H1 (cell line): ENCODE measurements around the gene NDUFB6. TPM values are rescaled to one million over a fixed set of nuclear protein-coding genes. Genes with fewer than 3 reads are reported as not detected.

ENCODE experiments used
- CTCF ChIA-PET: fragments of 300-600 bp; sonication (Branson Sonifier 250); formaldehyde crosslinking; loops from one replicate; lab custom pipeline; 2021; ENCODE audit not compliant: partially characterized antibody; lab: Charles Lee
- POLR2A ChIA-PET: fragments of 300-600 bp; sonication (Branson Sonifier 250); formaldehyde crosslinking; loops from one replicate; lab custom pipeline; 2021; ENCODE audit warnings: inconsistent platforms; ENCODE audit not compliant: partially characterized antibody; lab: Charles Lee
- DNase-seq, 2 experiments: peaks; one replicate each; pipeline versions ENCODE4 v3.0.0 to v3.0.0-alpha.2; 2010 to 2022; ENCODE audit warnings: low spot score in 2 of 2, low read depth in 1 of 2, mixed read lengths in 1 of 2
- FAIRE-seq: peaks from 2 replicates; lab custom pipeline; 2011; peaks lifted over from hg19 to GRCh38; lab: Jason Lieb, UNC
- H2AFZ ChIP-seq: 2 replicates; pipeline ENCODE4 v1.8.1; 2012; ENCODE audit warnings: low read length, inconsistent platforms
- H2AK5ac ChIP-seq: 2 replicates; pipeline ENCODE4 v1.6.1; 2013; ENCODE audit warnings: low read depth, low read length
- H2BK120ac ChIP-seq: replicated peaks from 2 replicates; pipeline ENCODE3; 2013; ENCODE audit warnings: low read depth, low read length, inconsistent platforms
- H2BK12ac ChIP-seq: 2 replicates; pipeline ENCODE4 v1.6.1; 2013; ENCODE audit warnings: low read depth, low read length
- H2BK15ac ChIP-seq: 2 replicates; pipeline ENCODE4 v1.6.1; 2013; ENCODE audit warnings: low read length
- H2BK20ac ChIP-seq: 2 replicates; pipeline ENCODE4 v1.6.1; 2013; ENCODE audit warnings: low read length
- H2BK5ac ChIP-seq: 2 replicates; pipeline ENCODE4 v1.6.1; 2013; ENCODE audit warnings: low read depth, low read length
- H3K14ac ChIP-seq: 2 replicates; pipeline ENCODE4 v1.6.1; 2013; ENCODE audit warnings: inconsistent platforms; ENCODE audit not compliant: insufficient read length
- H3K18ac ChIP-seq: 2 replicates; pipeline ENCODE4 v1.6.1; 2013; ENCODE audit warnings: low read length; ENCODE audit errors: extremely low read depth
- H3K23ac ChIP-seq: 2 replicates; pipeline ENCODE4 v1.6.1; 2013; ENCODE audit warnings: inconsistent platforms; ENCODE audit not compliant: insufficient read length
- H3K23me2 ChIP-seq: 2 replicates; pipeline ENCODE4 v1.6.1; 2013; ENCODE audit warnings: low read depth, low read length
- H3K27ac ChIP-seq: 2 replicates; pipeline ENCODE4 v1.6.1; 2011; ENCODE audit warnings: low read depth, low read length, inconsistent platforms
- H3K27me3 ChIP-seq, 4 experiments: replicated peaks in 1 of 4; 1 replicate in 1 of 4; 2 replicates in 3 of 4; pipeline versions ENCODE4 v1.6.1 to v1.8.1; 2011 to 2013; ENCODE audit warnings: low read length in 3 of 4, mild to moderate bottlenecking in 3 of 4, inconsistent platforms in 2 of 4, mixed read lengths in 2 of 4, moderate library complexity in 1 of 4; ENCODE audit not compliant: control insufficient read depth in 3 of 4, insufficient read depth in 3 of 4; ENCODE audit errors: extremely low read depth in 1 of 4
- H3K36me3 ChIP-seq, 4 experiments: 2 replicates each; pipeline versions ENCODE4 v1.6.1 to v1.8.1; 2011 to 2013; ENCODE audit warnings: mild to moderate bottlenecking in 4 of 4, low read length in 3 of 4, moderate library complexity in 2 of 4, control low read depth in 1 of 4, inconsistent platforms in 1 of 4; ENCODE audit not compliant: insufficient read depth in 4 of 4, control insufficient read depth in 2 of 4
- H3K4ac ChIP-seq: replicated peaks from 2 replicates; pipeline ENCODE3; 2013; ENCODE audit warnings: low read length, low read depth, mixed read lengths, inconsistent platforms; ENCODE audit not compliant: insufficient read length
- H3K4me1 ChIP-seq, 4 experiments: replicated peaks in 1 of 4; 1 replicate in 1 of 4; 2 replicates in 3 of 4; pipeline versions ENCODE4 v1.6.1 to v1.8.1; 2011 to 2013; ENCODE audit warnings: low read length in 3 of 4, inconsistent platforms in 2 of 4, mixed read lengths in 1 of 4; ENCODE audit not compliant: insufficient read depth in 4 of 4, control insufficient read depth in 3 of 4
- H3K4me2 ChIP-seq, 2 experiments: 2 replicates each; pipeline versions ENCODE4 v1.6.1 to v1.8.1; 2011 to 2013; ENCODE audit warnings: low read depth in 2 of 2, low read length in 2 of 2, control low read depth in 1 of 2, inconsistent platforms in 1 of 2, mild to moderate bottlenecking in 1 of 2; ENCODE audit not compliant: insufficient read depth in 1 of 2
- H3K4me3 ChIP-seq, 4 experiments: fragments of 200-600, 300-600 bp in 1 of 4; sonication (generic), shearing (Covaris generic), sonication (Bioruptor Twin) in 1 of 4; 2 replicates each; pipeline versions ENCODE4 v1.5.1 to v1.8.1; 2011 to 2016; ENCODE audit warnings: low read length in 4 of 4, low read depth in 3 of 4, control low read depth in 2 of 4, inconsistent platforms in 2 of 4, mild to moderate bottlenecking in 2 of 4, mixed read lengths in 1 of 4, moderate library complexity in 1 of 4; ENCODE audit not compliant: insufficient read depth in 2 of 4; ENCODE audit errors: extremely low read depth in 1 of 4
- H3K56ac ChIP-seq: replicated peaks from 2 replicates; pipeline ENCODE3; 2013; ENCODE audit warnings: low read depth, mild to moderate bottlenecking, mixed read lengths, low read length, inconsistent platforms; ENCODE audit not compliant: insufficient read length
- H3K79me1 ChIP-seq: 2 replicates; pipeline ENCODE4 v1.6.1; 2013; ENCODE audit warnings: low read depth, low read length, control low read depth
- H3K79me2 ChIP-seq, 2 experiments: 2 replicates each; pipeline versions ENCODE4 v1.6.1 to v1.8.1; 2012 to 2013; ENCODE audit warnings: low read length in 2 of 2, mild to moderate bottlenecking in 2 of 2, inconsistent platforms in 1 of 2; ENCODE audit not compliant: insufficient read depth in 2 of 2, control insufficient read depth in 1 of 2
- H3K9ac ChIP-seq, 4 experiments: replicated peaks in 1 of 4; 1 replicate in 1 of 4; 2 replicates in 3 of 4; pipeline versions ENCODE4 v1.6.1 to v1.8.1; 2011 to 2013; ENCODE audit warnings: low read depth in 3 of 4, low read length in 3 of 4, control low read depth in 2 of 4, mild to moderate bottlenecking in 2 of 4, moderate library complexity in 2 of 4, inconsistent platforms in 1 of 4; ENCODE audit errors: extremely low read depth in 1 of 4
- H3K9me3 ChIP-seq, 2 experiments: 2 replicates each; pipeline versions ENCODE4 v1.6.1 to v1.8.1; 2012 to 2013; ENCODE audit warnings: mild to moderate bottlenecking in 2 of 2, moderate library complexity in 2 of 2, control low read depth in 1 of 2, inconsistent platforms in 1 of 2, low read depth in 1 of 2, low read length in 1 of 2, mixed read lengths in 1 of 2; ENCODE audit not compliant: insufficient read depth in 2 of 2
- H4K20me1 ChIP-seq, 2 experiments: replicated peaks in 1 of 2; 2 replicates each; pipeline versions ENCODE3 to v1.8.1; 2011 to 2013; ENCODE audit warnings: inconsistent platforms in 2 of 2, low read length in 2 of 2, mild to moderate bottlenecking in 1 of 2; ENCODE audit not compliant: insufficient read depth in 2 of 2, control insufficient read depth in 1 of 2
- H4K5ac ChIP-seq: 2 replicates; pipeline ENCODE4 v1.6.1; 2013; ENCODE audit warnings: low read length, low read depth, mixed read lengths, inconsistent platforms; ENCODE audit not compliant: insufficient read length
- H4K8ac ChIP-seq: 2 replicates; pipeline ENCODE4 v1.8.0; 2013; ENCODE audit warnings: mild to moderate bottlenecking, moderate library complexity, low read length, inconsistent platforms; ENCODE audit not compliant: insufficient read depth; ENCODE audit errors: extremely low read depth
- H4K91ac ChIP-seq: replicated peaks from 2 replicates; pipeline ENCODE3; 2013; ENCODE audit warnings: low read length, mixed read lengths, inconsistent platforms; ENCODE audit not compliant: insufficient read length
- ATF2 ChIP-seq: IDR thresholded peaks from 2 replicates; pipeline ENCODE4 v1.6.1; 2012; ENCODE audit warnings: low read length, inconsistent platforms
- BRCA1 ChIP-seq: IDR thresholded peaks from 2 replicates; pipeline ENCODE4 v1.6.1; 2012; ENCODE audit warnings: low read depth, low read length, improper control_type of control experiment
- CREB1 ChIP-seq: IDR thresholded peaks from 2 replicates; pipeline ENCODE4 v1.6.1; 2012; ENCODE audit warnings: inconsistent platforms
- CTCF ChIP-seq, 3 experiments: IDR thresholded peaks; 1 replicate in 2 of 3; 2 replicates in 1 of 3; pipeline versions ENCODE4 v1.5.1 to v1.6.1; 2011; ENCODE audit warnings: low read length in 3 of 3, mild to moderate bottlenecking in 3 of 3, inconsistent platforms in 2 of 3, low read depth in 1 of 3, moderate library complexity in 1 of 3; ENCODE audit not compliant: insufficient read depth in 1 of 3; ENCODE audit errors: control extremely low read depth in 1 of 3
- MAX ChIP-seq: IDR thresholded peaks from 2 replicates; pipeline ENCODE4 v1.6.1; 2012; ENCODE audit warnings: inconsistent platforms
- NRF1 ChIP-seq: IDR thresholded peaks from 2 replicates; pipeline ENCODE4 v1.6.1; 2011; ENCODE audit warnings: mild to moderate bottlenecking, low read depth, low read length, improper control_type of control experiment
- PHF8 ChIP-seq: fragments of 200-600 bp; sonication (generic); conservative IDR thresholded peaks from 2 replicates; pipeline ENCODE4 v1.7.1; 2012; ENCODE audit warnings: low read depth, mild to moderate bottlenecking, inconsistent platforms, low read length, moderate library complexity
- POU5F1 ChIP-seq: IDR thresholded peaks from 2 replicates; pipeline ENCODE4 v1.6.1; 2011; ENCODE audit warnings: low read depth, mild to moderate bottlenecking, low read length, moderate library complexity
- RBBP5 ChIP-seq: IDR thresholded peaks from 2 replicates; pipeline ENCODE4 v1.7.1; 2012; ENCODE audit warnings: low read depth, mild to moderate bottlenecking, inconsistent platforms, low read length, moderate library complexity, borderline replicate concordance
- ZNF274 ChIP-seq: IDR thresholded peaks from 2 replicates; pipeline ENCODE4 v1.7.0; 2012; ENCODE audit warnings: low read length, borderline replicate concordance; ENCODE audit errors: extremely low read depth
- WGBS, 2 experiments: shearing (Covaris generic) in 1 of 2; methylation state at CpG; one replicate each; pipeline versions ENCODE4 v1.1.6 to v1.1.7; 2013 to 2015; ENCODE audit warnings: low lambda C conversion rate in 2 of 2, mixed read lengths in 2 of 2, inconsistent platforms in 1 of 2, low coverage in 1 of 2, missing lambda C conversion rate in 1 of 2; ENCODE audit not compliant: insufficient replicate concordance in 2 of 2, insufficient coverage in 1 of 2, insufficient read length in 1 of 2; ENCODE audit errors: extremely low coverage in 1 of 2, missing lambda C conversion rate in 1 of 2; 5-methylcytosine and 5-hydroxymethylcytosine counted together
- polyA plus RNA-seq, 7 experiments: library from polyadenylated mRNA; depleted of rRNA in 3 of 7; stranded (reverse) in 5 of 7; unstranded in 2 of 7; fragments of >200 nt in 5 of 7; fragments of 200-250 nt in 2 of 7; gene quantifications; 1 replicate in 5 of 7; 2 replicates in 1 of 7; 4 replicates in 1 of 7; pipeline versions ENCODE4 v1.2.1 to v1.2.3, GENCODE V29; 2011 to 2013; ENCODE audit warnings: missing spikeins in 2 of 7, mixed read lengths in 2 of 7
- total RNA-seq: library from RNA; stranded (reverse); fragmentation: NEBNext Ultra II Directional; extraction: Animal tissue kit (Norgen Biotek cat#: 25700); gene quantifications from 2 replicates; pipeline ENCODE4 v1.2.1, GENCODE V29; 2021

Gene NDUFB6
- total and polyA plus RNA-seq, 2 of the 8 experiments (the other 6 are each of a cell fraction or from before 2014, with no cell fraction given), result 55.8 to 61.4 TPM

GRCh38 chr9:32584784-32585183 is 11.8 kb upstream of the NDUFB6 start:
- Histone ChIP-seq H4K5ac (no peak overlapping the region), H3K79me1 (no peaks in the 10 kb centered on the region), H3K23ac (no peak overlapping the region), H3K14ac (no peak overlapping the region), H3K9ac (no peak overlapping the region), H2BK120ac (no peak overlapping the region), H3K27ac (no peak overlapping the region), H4K8ac (no peak overlapping the region), H3K18ac (no peak overlapping the region), H4K20me1 (no peaks in the 10 kb centered on the region), H3K4me3 (no peak overlapping the region), H2AK5ac (no peak overlapping the region), H3K9me3 (no peaks in the 10 kb centered on the region), H2BK5ac (no peak overlapping the region), H2AFZ (no peak overlapping the region), H3K36me3 (no peaks in the 10 kb centered on the region), H3K23me2 (no peaks in the 10 kb centered on the region), H2BK15ac (no peak overlapping the region), H2BK12ac (no peak overlapping the region), H3K4me2 (no peak overlapping the region), H4K91ac (no peak overlapping the region), H3K79me2 (no peaks in the 10 kb centered on the region), H3K4me1 (no peaks in the 10 kb centered on the region), H3K4ac (no peak overlapping the region), H2BK20ac (no peak overlapping the region), H3K56ac (no peak overlapping the region), H3K27me3 (no peaks in the 10 kb centered on the region)
- 83% methylated on average over 2 of the region's 2 CpGs; no CpG with 5 or more reads in 1 of the 2 experiments for WGBS, 2 experiments
- DNase-seq (no peak), FAIRE-seq (no peak)
- POLR2A ChIA-PET, result no interaction called here
- CTCF ChIA-PET, result interaction anchor here (1.0 kb wide), 1 partner anchor 205 kb away, joined by 5 read pairs; no protein-coding TSS in a partner anchor
- TF ChIP-seq MAX, result no peak
- no peak for TF ChIP-seq CREB1
- TF ChIP-seq ATF2, result no peak
- TF ChIP-seq POU5F1, result no peak
- TF ChIP-seq PHF8, result no peak
- TF ChIP-seq RBBP5, result no peak
- TF ChIP-seq NRF1, result no peak
- no peak for TF ChIP-seq CTCF (IDR thresholded peaks at IDR 0.05; ENCODE audit: control extremely low read depth in 1 of 3, insufficient read depth in 1 of 3, low read depth in 1 of 3, low read length in 3 of 3)
- no peak for TF ChIP-seq ZNF274
- no peak for TF ChIP-seq BRCA1
